ENCODE data around the gene MLST8. TPM values are rescaled to one million over a fixed set of nuclear protein-coding genes. Genes with fewer than 3 reads are reported as not detected.
A peak's percentile ranks its signal among the peaks of the same experiment; 100 is the strongest.

Gene MLST8
- total RNA-seq, 1 donor, result 30.8 TPM

- no peak overlapping the region for H3K4me3 ChIP-seq (ENCODE audit: low read depth, low read length)
- no peak for DNase-seq (ENCODE audit: low read depth)
- TF ChIP-seq, protein P1, sequence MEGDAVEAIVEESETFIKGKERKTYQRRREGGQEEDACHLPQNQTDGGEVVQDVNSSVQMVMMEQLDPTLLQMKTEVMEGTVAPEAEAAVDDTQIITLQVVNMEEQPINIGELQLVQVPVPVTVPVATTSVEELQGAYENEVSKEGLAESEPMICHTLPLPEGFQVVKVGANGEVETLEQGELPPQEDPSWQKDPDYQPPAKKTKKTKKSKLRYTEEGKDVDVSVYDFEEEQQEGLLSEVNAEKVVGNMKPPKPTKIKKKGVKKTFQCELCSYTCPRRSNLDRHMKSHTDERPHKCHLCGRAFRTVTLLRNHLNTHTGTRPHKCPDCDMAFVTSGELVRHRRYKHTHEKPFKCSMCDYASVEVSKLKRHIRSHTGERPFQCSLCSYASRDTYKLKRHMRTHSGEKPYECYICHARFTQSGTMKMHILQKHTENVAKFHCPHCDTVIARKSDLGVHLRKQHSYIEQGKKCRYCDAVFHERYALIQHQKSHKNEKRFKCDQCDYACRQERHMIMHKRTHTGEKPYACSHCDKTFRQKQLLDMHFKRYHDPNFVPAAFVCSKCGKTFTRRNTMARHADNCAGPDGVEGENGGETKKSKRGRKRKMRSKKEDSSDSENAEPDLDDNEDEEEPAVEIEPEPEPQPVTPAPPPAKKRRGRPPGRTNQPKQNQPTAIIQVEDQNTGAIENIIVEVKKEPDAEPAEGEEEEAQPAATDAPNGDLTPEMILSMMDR (IDR thresholded peaks at IDR 0.05; ENCODE audit: insufficient read depth, low read length), result no peak
Measured at GRCh38 chr16:2189252-2189893, 15.9 kb upstream of the MLST8 start.

- H3K4me3 ChIP-seq (ENCODE audit: low read depth, low read length), result no peak overlapping the region
- TF ChIP-seq, protein P1 (IDR thresholded peaks at IDR 0.05; ENCODE audit: insufficient read depth, low read length), result no peak
- no peak for DNase-seq (ENCODE audit: low read depth)
Measured at GRCh38 chr16:2190002-2190658, 15.1 kb upstream of the MLST8 start.

- no peak for DNase-seq (ENCODE audit: low read depth)
- TF ChIP-seq, protein P1 (IDR thresholded peaks at IDR 0.05; ENCODE audit: insufficient read depth, low read length), result no peak
- no peak overlapping the region for H3K4me3 ChIP-seq (ENCODE audit: low read depth, low read length)
Measured at GRCh38 chr16:2190659-2191445, 14.4 kb upstream of the MLST8 start.

DNA sequence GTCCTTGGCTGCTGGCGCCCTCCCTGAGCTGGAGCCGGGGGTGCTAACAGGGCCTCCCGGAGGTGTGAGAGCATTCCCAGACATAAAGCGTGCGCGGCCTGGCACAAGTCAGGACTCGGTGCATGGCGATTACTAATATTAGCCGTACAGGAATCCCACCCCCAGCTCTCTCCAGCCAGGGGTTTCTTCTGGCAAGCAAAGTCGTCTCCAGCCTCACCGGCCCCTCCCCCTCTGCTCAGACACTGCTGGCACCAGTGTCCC is 13.9 kb upstream of the MLST8 start:
- H3K4me3 ChIP-seq (ENCODE audit: low read depth, low read length), result no peak overlapping the region
- DNase-seq (ENCODE audit: low read depth), result no peak
- TF ChIP-seq, protein P1 (IDR thresholded peaks at IDR 0.05; ENCODE audit: insufficient read depth, low read length), result no peak

GRCh38 chr16:2194166-2194834 is 11.0 kb upstream of the MLST8 start:
- TF ChIP-seq, protein P1 (IDR thresholded peaks at IDR 0.05; ENCODE audit: insufficient read depth, low read length), result no peak
- no peak overlapping the region for H3K4me3 ChIP-seq (ENCODE audit: low read depth, low read length)
- peak; percentile 43 for DNase-seq (ENCODE audit: low read depth)

DNA sequence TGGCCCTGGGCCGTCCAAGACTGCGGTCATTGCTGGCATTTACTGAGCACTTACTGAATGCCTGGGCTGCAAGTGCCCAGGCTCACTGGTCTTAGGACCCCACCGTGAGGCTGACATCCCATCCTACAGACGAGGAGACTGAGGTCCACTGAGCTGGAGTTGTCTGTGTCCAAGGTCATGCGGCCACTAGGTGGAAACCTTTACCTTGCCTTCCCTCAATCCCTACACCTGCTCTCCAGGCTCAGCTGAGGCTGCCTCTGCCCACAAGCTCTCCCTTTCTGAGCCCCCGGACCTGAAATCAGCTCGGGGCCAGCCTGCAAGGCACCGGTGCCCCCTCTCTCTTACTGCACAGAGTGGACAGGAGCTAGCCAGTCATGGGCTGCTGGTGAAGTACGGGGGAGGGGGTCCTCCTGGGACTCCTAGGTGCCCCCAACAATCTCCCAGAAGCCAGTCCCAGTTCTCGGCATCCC is 10.4 kb upstream of the MLST8 start:
- TF ChIP-seq, protein P1 (IDR thresholded peaks at IDR 0.05; ENCODE audit: insufficient read depth, low read length), result peak; percentile 24
- H3K4me3 ChIP-seq (ENCODE audit: low read depth, low read length), result no peak overlapping the region
- peak; percentile 42 for DNase-seq (ENCODE audit: low read depth)
